C4-2B (cell line): ENCODE measurements around the gene NRP2.

ENCODE experiments used
- H3K27ac ChIP-seq: fragments of 450-650 bp; 2 replicates; pipeline ENCODE4 v1.5.1; 2017
- CTCF ChIP-seq: fragments of 450-650 bp; conservative IDR thresholded peaks from 2 replicates; pipeline ENCODE4 v1.5.1; 2017; ENCODE audit warnings: mild to moderate bottlenecking
- ZFX ChIP-seq: fragments of 450-650 bp; IDR thresholded peaks from 2 replicates; pipeline ENCODE4 v1.6.1; 2017

The NRP2 gene

GRCh38 chr2:205703471-205704126, 21.3 kb downstream of the NRP2 start:
- no peak overlapping the region for H3K27ac ChIP-seq
- TF ChIP-seq ZFX (no peak), CTCF (no peak)

GRCh38 chr2:205704127-205704741, 21.9 kb downstream of the NRP2 start:
- no peak overlapping the region for H3K27ac ChIP-seq
- no peak for TF ChIP-seq ZFX

GRCh38 chr2:205705511-205706349, 23.4 kb downstream of the NRP2 start:
- H3K27ac ChIP-seq: no peak overlapping the region
- TF ChIP-seq ZFX (no peak), CTCF (no peak)

- TF ChIP-seq ZFX (no peak), CTCF (no peak)
- no peak overlapping the region for H3K27ac ChIP-seq
These were observed 24.6 kb downstream of the NRP2 start for GRCh38 chr2:205706769-205707381.

- no peak for TF ChIP-seq ZFX
- no peak overlapping the region for H3K27ac ChIP-seq
These were observed 25.9 kb downstream of the NRP2 start for GRCh38 chr2:205708231-205708631.

GRCh38 chr2:205709319-205709718, 27.0 kb downstream of the NRP2 start:
- no peak for TF ChIP-seq CTCF
- TF ChIP-seq ZFX: no peak
- no peak overlapping the region for H3K27ac ChIP-seq

GRCh38 chr2:205712508-205712907, 30.2 kb downstream of the NRP2 start:
- no peak overlapping the region for H3K27ac ChIP-seq

More at GRCh38 chr2:205712508-205712907, 30.2 kb downstream of the NRP2 start:
- no peak for TF ChIP-seq ZFX
- TF ChIP-seq CTCF: no peak
